IPS DF 19.7 (cell line): Measurements from ENCODE around the gene NMUR2.

Experiments used
- DNase-seq: peaks from one replicate; pipeline ENCODE4 v3.0.0-alpha.2; 2013; ENCODE audit warnings: low read depth, low spot score

The NMUR2 gene

DNA sequence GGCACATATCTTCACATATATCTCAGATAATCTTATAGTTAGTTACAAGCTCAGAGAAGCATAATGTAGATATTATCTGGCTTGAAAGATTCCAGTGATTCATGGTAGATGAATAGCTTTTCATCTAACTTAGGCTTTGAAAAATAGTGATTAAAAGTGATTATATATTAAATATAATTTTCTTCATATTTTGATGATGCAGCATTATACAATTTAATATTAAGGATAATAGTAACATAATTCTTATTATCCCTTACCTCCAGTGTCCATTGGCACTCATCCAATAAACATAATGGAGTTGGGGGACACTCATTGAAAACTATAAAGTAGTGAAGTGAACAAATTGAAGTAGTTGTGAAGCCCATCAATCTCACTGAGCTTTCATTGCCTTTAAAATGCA is 35.8 kb downstream of the NMUR2 start:
- no peak for DNase-seq

DNA sequence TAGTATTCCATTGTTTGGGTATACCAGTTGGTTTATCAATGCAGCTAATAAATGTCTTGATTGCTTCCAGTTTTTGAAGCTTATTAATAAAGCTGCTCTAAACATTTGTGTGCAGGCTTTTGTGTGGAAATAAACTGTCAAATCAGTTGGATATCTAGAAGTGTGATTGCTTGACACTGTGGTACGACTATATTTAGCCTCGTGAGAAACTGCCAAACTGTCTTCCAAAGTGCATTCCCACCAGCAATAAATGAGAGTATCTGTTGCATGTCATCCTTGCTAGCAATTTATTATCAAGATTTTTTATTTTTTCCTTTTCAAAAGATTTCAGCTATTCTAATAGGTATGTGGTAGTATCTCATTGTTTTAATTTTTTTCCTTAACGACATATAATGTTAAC is 37.5 kb downstream of the NMUR2 start:
- DNase-seq, result no peak

DNA sequence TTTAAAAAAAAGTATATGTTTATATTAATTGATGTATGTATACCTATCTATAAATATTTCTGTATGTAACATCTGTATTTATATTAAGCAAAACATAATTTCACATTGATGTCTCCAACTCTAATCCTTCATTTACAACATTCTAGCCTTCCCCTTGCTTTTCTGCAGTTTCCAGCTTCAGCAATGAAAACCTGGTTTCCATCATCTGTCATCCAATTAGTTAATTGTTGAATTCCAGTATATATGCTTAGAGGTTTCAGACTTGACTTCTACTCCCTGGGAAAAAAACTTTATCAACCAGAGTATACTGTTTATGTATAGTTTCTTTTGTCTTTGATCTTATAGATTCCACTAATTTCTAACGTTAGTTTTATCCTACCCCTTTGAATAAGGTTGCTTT is 38.4 kb downstream of the NMUR2 start:
- no peak for DNase-seq

DNA sequence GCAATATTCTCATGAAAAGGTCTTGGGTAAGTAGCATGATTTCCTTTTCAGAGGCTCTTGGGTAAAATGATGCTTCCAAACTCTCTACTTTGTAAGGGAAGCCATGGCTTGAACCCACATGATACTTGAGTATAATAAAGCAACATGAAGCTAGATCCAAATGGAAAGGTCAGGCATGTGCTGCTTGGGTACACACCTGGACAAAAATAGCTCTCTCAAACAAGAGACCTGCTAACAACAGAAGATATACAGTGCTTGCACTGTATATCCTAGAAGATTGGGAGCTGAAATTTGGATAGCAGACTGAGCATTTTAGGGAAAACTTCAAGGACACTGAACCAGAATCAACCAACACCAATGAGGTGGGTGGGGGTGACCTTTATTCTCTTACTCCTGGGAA is 40.2 kb downstream of the NMUR2 start:
- no peak for DNase-seq

DNA sequence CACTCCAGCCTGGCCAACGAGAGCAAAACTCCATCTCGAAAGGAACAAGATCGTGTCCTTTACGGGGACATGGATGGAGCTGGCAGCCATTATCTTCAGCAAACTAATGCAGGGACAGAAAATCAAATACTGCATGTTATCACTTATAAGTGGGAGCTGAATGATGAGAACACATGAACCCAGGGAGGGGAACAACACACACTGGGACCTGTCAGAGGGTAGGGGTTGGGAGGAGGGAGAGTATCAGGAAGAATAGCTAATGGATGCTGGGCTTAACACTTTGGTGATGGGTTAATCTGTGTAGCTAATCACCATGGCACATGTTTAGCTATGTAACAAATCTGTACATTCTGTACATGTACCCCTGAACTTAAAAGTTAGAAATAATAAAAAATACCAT is 40.9 kb downstream of the NMUR2 start:
- DNase-seq, result no peak

DNA sequence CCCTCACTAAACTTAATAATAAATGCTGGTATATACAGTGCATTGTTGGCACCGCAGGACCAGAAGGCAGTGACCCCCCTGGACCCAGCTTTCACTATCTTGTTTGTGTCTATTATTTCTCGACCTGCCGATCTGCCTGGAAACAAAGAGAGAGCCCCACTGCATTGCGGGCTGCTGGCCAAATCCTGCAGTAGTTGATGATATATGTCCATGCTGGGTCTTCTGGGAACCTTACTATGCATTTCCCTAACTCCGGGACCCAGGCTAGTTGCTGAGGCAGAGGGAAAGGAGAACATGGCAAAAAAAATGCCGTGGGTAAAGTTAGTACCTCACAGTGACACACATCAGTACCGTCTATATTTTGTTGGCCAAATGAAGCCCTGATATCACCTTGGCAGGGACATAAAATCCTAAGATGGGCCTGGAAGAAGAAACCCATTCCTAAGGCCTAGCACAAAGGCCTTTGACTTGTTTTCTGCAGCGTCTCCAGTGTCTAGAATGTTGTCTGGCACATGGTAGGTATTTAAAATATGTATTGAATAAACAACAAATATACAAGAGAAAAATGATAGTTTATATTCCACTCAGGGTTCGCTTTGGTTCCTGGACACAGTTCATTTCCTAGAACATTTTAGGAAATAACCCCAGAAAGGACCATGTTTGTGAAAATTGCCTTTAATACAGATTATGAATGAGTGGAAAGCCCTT is 46.1 kb downstream of the NMUR2 start:
- DNase-seq, result no peak

DNA sequence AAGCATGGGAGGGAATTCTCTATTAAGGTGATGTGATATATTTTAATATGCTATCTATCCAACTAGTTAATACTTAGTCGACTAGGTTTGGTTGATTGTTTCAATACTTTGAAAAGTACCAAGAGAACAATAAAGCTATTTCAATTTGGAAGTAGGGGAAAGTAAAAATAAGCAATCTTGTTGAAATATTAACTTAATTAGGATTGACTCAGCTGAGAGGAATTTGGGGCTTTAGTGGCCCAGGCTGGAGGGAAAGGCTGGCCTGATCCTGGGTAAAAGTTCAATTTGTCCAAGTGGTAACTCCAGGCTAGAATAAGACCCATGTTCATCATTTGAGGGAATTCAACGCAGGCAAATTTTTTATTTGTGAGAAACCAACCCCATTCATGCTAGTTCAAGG is 48.6 kb downstream of the NMUR2 start:
- no peak for DNase-seq

DNA sequence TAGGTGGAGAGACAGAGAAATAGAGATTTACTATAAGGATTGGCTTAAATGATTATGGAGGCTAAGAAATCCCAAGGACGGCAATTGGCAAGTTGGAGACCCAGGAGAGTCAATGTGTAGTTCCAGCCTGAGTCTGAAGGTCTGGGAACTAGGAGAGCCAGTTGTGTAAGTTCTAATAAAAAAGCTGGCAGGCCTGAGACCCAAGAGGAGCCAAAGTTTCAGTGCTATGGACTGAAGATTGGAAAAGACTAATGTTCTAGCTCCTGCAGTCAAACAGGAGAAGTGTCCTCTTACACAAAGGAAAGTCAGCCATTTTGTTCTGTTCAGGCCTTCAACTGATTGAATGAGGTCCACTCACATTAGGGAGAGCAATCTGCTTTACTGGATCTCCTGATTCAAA is 50.0 kb downstream of the NMUR2 start:
- no peak for DNase-seq

DNA sequence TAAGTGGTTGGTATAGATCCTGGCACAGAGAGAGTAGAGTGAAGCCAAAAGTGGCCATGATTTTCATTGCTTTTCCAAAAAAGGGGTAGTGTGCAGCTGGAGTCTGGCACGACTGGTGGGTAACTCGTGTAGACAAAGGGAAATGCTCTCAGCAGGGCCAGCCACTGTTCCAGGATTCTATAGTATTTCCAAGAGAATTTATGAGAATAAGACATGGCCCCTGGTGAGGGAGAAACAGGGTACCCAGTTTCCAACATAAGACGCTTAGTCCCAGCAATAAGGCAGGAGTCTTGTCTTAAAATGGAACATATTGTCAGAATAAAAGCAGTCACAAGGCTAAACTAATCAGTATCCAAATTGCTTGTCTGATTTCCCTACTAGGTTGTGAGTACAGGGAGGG is 52.1 kb downstream of the NMUR2 start:
- no peak for DNase-seq

DNA sequence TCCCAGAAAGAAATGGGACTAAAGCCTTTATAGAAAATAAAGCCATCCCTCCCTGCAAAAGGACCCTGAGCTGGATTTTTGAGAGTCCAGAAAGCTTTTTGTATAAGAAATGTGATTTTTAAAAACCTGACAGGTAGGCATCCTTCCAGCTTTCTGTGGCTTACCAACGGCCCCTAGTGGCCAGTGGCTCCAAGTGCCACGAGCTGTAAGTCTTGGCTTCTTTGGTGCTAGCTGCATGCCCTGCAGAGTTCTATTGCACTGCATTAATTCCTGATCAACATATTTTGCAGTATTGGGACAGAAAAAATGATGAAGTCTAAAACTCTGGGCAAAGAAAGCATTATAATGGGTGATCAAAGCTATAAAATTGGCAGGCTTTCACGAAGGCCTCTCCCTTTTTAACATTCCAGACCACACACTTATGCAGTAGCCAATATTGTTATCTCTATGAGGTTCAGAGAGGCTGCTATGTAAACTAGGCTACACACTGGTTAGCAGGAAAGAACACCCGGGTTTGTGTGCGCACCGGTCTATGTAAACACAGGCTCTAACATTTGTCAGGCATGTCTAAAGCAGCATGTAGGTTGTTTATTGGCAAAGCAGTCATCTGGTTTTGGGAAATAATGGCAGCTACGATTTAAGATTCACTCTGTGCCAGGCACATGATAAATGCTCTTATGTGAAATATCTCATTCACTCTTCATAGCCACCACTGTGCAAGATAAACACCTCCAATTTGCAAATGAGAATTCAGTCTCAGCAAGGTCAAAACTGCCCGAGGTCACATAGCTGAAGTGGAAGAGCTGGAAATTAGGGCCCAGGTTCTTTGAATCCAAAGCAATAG is 55.2 kb downstream of the NMUR2 start:
- no peak for DNase-seq
